HepG2 (cell line): ENCODE results near the gene ADAMTS17. TPM values are rescaled to one million over a fixed set of nuclear protein-coding genes. Genes with fewer than 3 reads are reported as not detected.

Experiments used
- ATF4 ChIP-seq, 2 experiments: fragments of 450-650 bp in 1 of 2; sonication (generic) in 1 of 2; formaldehyde crosslinking; IDR thresholded peaks; 2 replicates each; pipeline versions ENCODE4 v1.5.0 to v1.8.0; 2020 to 2022; ENCODE audit warnings: mild to moderate bottlenecking in 1 of 2, missing genetic modification reagents in 1 of 2
- BCL3 ChIP-seq: sonication (generic); formaldehyde crosslinking; IDR thresholded peaks from 2 replicates; pipeline ENCODE4 v1.5.1; 2020; ENCODE audit warnings: mild to moderate bottlenecking, missing genetic modification reagents, moderate library complexity
- ELF3 ChIP-seq: IDR thresholded peaks from 2 replicates; pipeline ENCODE4 v1.6.1; 2016; ENCODE audit warnings: missing genetic modification reagents, missing compliant biosample characterization
- FOSL2 ChIP-seq: sonication (generic); formaldehyde crosslinking; IDR thresholded peaks from 2 replicates; pipeline ENCODE4 v1.4.0; 2020; ENCODE audit warnings: missing genetic modification reagents
- GABPB1 ChIP-seq: IDR thresholded peaks from 2 replicates; pipeline ENCODE4 v1.6.1; 2016; ENCODE audit warnings: mild to moderate bottlenecking, missing genetic modification reagents, moderate library complexity, missing compliant biosample characterization
- KDM4B ChIP-seq: sonication (generic); formaldehyde crosslinking; IDR thresholded peaks from 2 replicates; pipeline ENCODE4 v1.4.0; 2020; ENCODE audit warnings: missing genetic modification reagents
- NFIC ChIP-seq: IDR thresholded peaks from 2 replicates; pipeline ENCODE4 v1.6.1; 2012; ENCODE audit warnings: mild to moderate bottlenecking, low read length, inconsistent platforms
- SIN3A ChIP-seq: IDR thresholded peaks from 2 replicates; pipeline ENCODE4 v1.6.1; 2011; ENCODE audit warnings: low read depth, mild to moderate bottlenecking, control low read depth, low read length, borderline replicate concordance
- ZBTB42 ChIP-seq: sonication (generic); formaldehyde crosslinking; IDR thresholded peaks from 2 replicates; pipeline ENCODE4 v1.5.0; 2020; ENCODE audit warnings: mild to moderate bottlenecking, missing genetic modification reagents
- ZNF549 ChIP-seq: sonication (generic); formaldehyde crosslinking; IDR thresholded peaks from 2 replicates; pipeline ENCODE4 v1.5.0; 2020; ENCODE audit warnings: missing genetic modification reagents
- polyA plus RNA-seq, 8 experiments: library from polyadenylated mRNA; depleted of rRNA in 3 of 8; stranded (reverse) in 7 of 8; unstranded in 1 of 8; fragments of >200 nt; fragmentation: Illumina TruSeq in 4 of 8; extraction: Trizol in 4 of 8; gene quantifications; 2 replicates each; pipeline versions ENCODE4 v1.2.1 to v1.2.3, GENCODE V29; 2011 to 2016; ENCODE audit warnings: low read depth in 4 of 8, missing spikeins in 1 of 8, mixed read lengths in 1 of 8; ENCODE audit not compliant: insufficient read depth in 1 of 8
- total RNA-seq, 5 experiments: library from RNA; depleted of rRNA; stranded (reverse); fragments of >200 nt; fragmentation: Illumina TruSeq; extraction: Trizol; gene quantifications; 2 replicates each; pipeline ENCODE4 v1.2.3, GENCODE V29; 2016; ENCODE audit warnings: low read depth in 1 of 5

The ADAMTS17 gene
- total and polyA plus RNA-seq, 2 of the 13 experiments (the other 11 are each of a cell fraction or from before 2014, with no cell fraction given), result 0.02 to 0.04 TPM

GRCh38 chr15:100111125-100112060 lies 230.4 kb downstream of the ADAMTS17 start (continued):
- no peak for TF ChIP-seq ZNF549 (CRISPR knock-in tag)
- TF ChIP-seq GABPB1 (CRISPR knock-in tag), result peak; percentile 71
- no peak for TF ChIP-seq BCL3 (CRISPR knock-in tag)
- TF ChIP-seq ELF3 (CRISPR knock-in tag), result no peak
- TF ChIP-seq NFIC, result no peak
- peak in 1 of 2 experiments; percentile 46; a peak in 1 of 4 replicates for TF ChIP-seq ATF4 (CRISPR knock-in tag; IDR thresholded peaks at IDR 0.05)
- peak; percentile 84 for TF ChIP-seq FOSL2 (CRISPR knock-in tag)
- no peak for TF ChIP-seq SIN3A
- TF ChIP-seq KDM4B (CRISPR knock-in tag), result no peak
- TF ChIP-seq ZBTB42 (CRISPR knock-in tag), result no peak
- TF ChIP-seq, all 625 proteins: peak for 9
